GM12878 (cell line): ENCODE results near the gene ELANE. TPM values are rescaled to one million over a fixed set of nuclear protein-coding genes. Genes with fewer than 3 reads are reported as not detected.
A peak's percentile ranks its signal among the peaks of the same experiment; 100 is the strongest.

Experiments used
- ATAC-seq: fragments of 200-7000 bp; cut with Tn5 transposase; 3 replicates; pipeline ENCODE4 v1.9.1; 2020; ENCODE audit warnings: mild to moderate bottlenecking, moderate library complexity
- BruUV-seq: library from RNA; stranded (reverse); fragments of 400-500 nt; replicated peaks from 2 replicates; lab custom pipeline; 2021; lab: Mats Ljungman, UMichigan
- CTCF ChIA-PET: fragments of 300-600 bp; sonication (Branson Sonifier 250); formaldehyde crosslinking; extraction: SDS; loops from one replicate; lab custom pipeline; 2021; ENCODE audit warnings: inconsistent platforms; lab: Yijun Ruan, JAX
- POLR2A ChIA-PET: fragments of 350-600 bp; formaldehyde crosslinking; extraction: SDS; loops from one replicate; lab custom pipeline; 2021; ENCODE audit warnings: inconsistent platforms; lab: Charles Lee
- RAD21 ChIA-PET: fragments of 300-600 bp; sonication (Branson Sonifier 250); formaldehyde crosslinking; loops from one replicate; lab custom pipeline; 2023; ENCODE audit warnings: antibody characterized with exemption; ENCODE audit not compliant: unreplicated experiment; lab: Charles Lee
- SMC1A ChIA-PET: fragments of 300-600 bp; sonication (Branson Sonifier 250); formaldehyde crosslinking; loops from one replicate; lab custom pipeline; 2023; ENCODE audit not compliant: unreplicated experiment, uncharacterized antibody; lab: Charles Lee
- DNase-seq: peaks from one replicate; pipeline ENCODE4 v3.0.0-alpha.2; 2011; ENCODE audit warnings: low read depth, low spot score
- FAIRE-seq: peaks from 3 replicates; lab custom pipeline; 2011; peaks lifted over from hg19 to GRCh38; lab: Jason Lieb, UNC
- H2AFZ ChIP-seq: 2 replicates; pipeline ENCODE4 v1.6.0; 2011; ENCODE audit warnings: low read depth, low read length, control low read depth; ENCODE audit not compliant: control insufficient read depth
- H3K27ac ChIP-seq: 2 replicates; pipeline ENCODE4 v1.5.1; 2011; ENCODE audit warnings: control low read depth; ENCODE audit not compliant: control insufficient read depth, insufficient read depth
- H3K27me3 ChIP-seq, 2 experiments: replicated peaks in 1 of 2; 2 replicates each; pipeline versions ENCODE4 v1.6.0 to v1.6.1; 2011; ENCODE audit warnings: low read length in 1 of 2; ENCODE audit not compliant: control insufficient read depth in 2 of 2, insufficient read depth in 2 of 2
- H3K36me3 ChIP-seq, 2 experiments: 2 replicates each; pipeline ENCODE4 v1.5.1; 2011; ENCODE audit warnings: low read length in 1 of 2; ENCODE audit not compliant: control insufficient read depth in 2 of 2, insufficient read depth in 2 of 2
- H3K4me1 ChIP-seq: 2 replicates; pipeline ENCODE4 v1.6.1; 2011; ENCODE audit warnings: mild to moderate bottlenecking, low read length, moderate library complexity, mixed read lengths; ENCODE audit not compliant: control insufficient read depth, insufficient read depth
- H3K4me2 ChIP-seq: 2 replicates; pipeline ENCODE4 v1.6.0; 2011; ENCODE audit warnings: control low read depth; ENCODE audit not compliant: control insufficient read depth, insufficient read depth
- H3K4me3 ChIP-seq: fragments of 200-600 bp; sonication (generic); 2 replicates; pipeline ENCODE4 v1.5.1; 2016
- H3K79me2 ChIP-seq: 2 replicates; pipeline ENCODE4 v1.6.0; 2011; ENCODE audit warnings: low read length; ENCODE audit not compliant: control insufficient read depth, insufficient read depth
- H3K9ac ChIP-seq: 2 replicates; pipeline ENCODE4 v1.8.0; 2011; ENCODE audit warnings: low read length, control low read depth, mixed read lengths; ENCODE audit not compliant: control insufficient read depth, insufficient read depth
- H3K9me3 ChIP-seq: replicated peaks from 3 replicates; pipeline ENCODE4 v1.5.1; 2011; ENCODE audit warnings: mild to moderate bottlenecking, low read length; ENCODE audit not compliant: control insufficient read depth, insufficient read depth
- H4K20me1 ChIP-seq: 2 replicates; pipeline ENCODE4 v1.6.0; 2011; ENCODE audit not compliant: control insufficient read depth, insufficient read depth
- ASH2L ChIP-seq: fragments of 300-600, 200-600 bp; sonication (generic); IDR thresholded peaks from 2 replicates; pipeline ENCODE4 v1.6.1; 2017; ENCODE audit warnings: low read depth, mild to moderate bottlenecking, borderline replicate concordance
- IRF4 ChIP-seq: IDR thresholded peaks from 2 replicates; pipeline ENCODE4 v1.6.1; 2011; ENCODE audit warnings: low read depth, low read length
- NBN ChIP-seq: fragments of 450-650 bp; IDR thresholded peaks from 2 replicates; pipeline ENCODE4 v1.6.1; 2016
- POLR2A ChIP-seq: IDR thresholded peaks from 2 replicates; pipeline ENCODE4 v1.6.1; 2011; ENCODE audit warnings: low read depth, mild to moderate bottlenecking, low read length
- WGBS: methylation state at CpG from one replicate; pipeline ENCODE4 v1.1.6; 2016; ENCODE audit warnings: low lambda C conversion rate; ENCODE audit not compliant: insufficient replicate concordance, insufficient coverage; ENCODE audit errors: missing lambda C conversion rate; 5-methylcytosine and 5-hydroxymethylcytosine counted together
- in situ Hi-C: fragments of 300-500 bp; cut with MboI; formaldehyde crosslinking; loops from 9 replicates; pipeline ENCODE4 v1.14.3; 2018; ENCODE audit warnings: mixed read lengths
- intact Hi-C: fragments of 100-400 bp; cut with micrococcal nuclease; formaldehyde crosslinking; loops from one replicate; pipeline ENCODE4 v1.14.2; 2022; ENCODE audit not compliant: unreplicated experiment
- polyA plus RNA-seq, 11 experiments: library from polyadenylated mRNA; depleted of rRNA in 4 of 11; unstranded in 6 of 11; stranded (reverse) in 5 of 11; fragments of >200 nt; fragmentation: Nextera tagmentation in 4 of 11; fragmentation: Illumina TruSeq in 1 of 11; extraction: Ambion mirVana in 4 of 11; extraction: Trizol in 1 of 11; gene quantifications; 1 replicate in 1 of 11; 2 replicates in 10 of 11; pipeline versions ENCODE4 v1.2.1 to v1.2.3, GENCODE V29; 2011 to 2016; ENCODE audit warnings: inconsistent platforms in 2 of 11, missing spikeins in 2 of 11, low read depth in 1 of 11
- total RNA-seq, 4 experiments: library from RNA; depleted of rRNA in 3 of 4; stranded (reverse); fragments of >200 nt in 3 of 4; fragmentation: Illumina TruSeq in 1 of 4; extraction: Trizol in 1 of 4; gene quantifications; 2 replicates each; pipeline versions ENCODE4 v1.2.1 to v1.2.3, GENCODE V29; 2013 to 2021
- TF ChIP-seq, protein P1 (sequence below): fragments of 150-350 bp; IDR thresholded peaks from 2 replicates; pipeline ENCODE4 v1.6.1; 2016; ENCODE audit warnings: low read depth, low read length

Gene ELANE
- total and polyA plus RNA-seq, 10 of the 15 experiments (the other 5 are each of a cell fraction or from before 2014, with no cell fraction given): not detected

DNA sequence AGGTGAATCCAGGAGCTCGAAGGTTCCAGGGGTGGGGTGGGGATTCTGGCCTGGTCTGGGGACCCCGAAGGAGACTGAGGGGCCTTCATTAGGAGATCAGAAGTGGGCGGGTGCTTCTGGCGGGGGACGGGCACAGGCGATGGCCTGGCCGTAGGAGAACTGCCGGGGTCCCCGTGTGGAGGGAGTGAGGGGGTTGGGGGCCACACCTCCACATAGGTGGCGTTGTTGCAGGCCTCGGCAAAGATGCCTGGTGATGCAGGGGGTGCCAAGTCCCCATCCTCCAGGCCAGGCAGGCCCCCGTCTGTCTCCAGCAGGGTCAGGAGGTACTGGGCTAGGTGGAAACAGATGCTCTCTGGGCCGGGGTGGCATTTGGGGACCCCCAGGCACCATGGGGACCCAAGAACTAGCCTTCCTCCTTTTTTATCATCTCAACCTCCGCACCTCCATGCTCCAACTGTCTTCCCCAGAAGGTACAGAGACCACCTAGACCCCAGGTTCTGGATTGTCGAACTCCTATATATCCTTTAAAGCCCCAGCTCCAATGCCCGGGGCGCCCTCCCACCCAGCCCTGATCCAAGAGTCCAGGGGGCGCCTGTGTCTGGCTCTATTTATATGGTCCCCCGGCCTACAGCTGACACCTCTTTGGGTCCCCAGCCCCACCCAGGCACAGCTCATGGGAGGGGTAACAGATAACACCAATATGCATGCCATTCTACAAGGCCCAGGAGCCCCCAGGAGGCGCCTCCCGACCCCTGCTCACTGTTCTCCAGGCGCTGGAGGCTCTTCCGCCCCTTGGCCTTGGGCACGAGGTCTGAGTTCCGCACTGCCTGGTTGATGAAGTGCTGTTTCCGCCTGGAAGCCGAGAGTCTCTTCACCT, 49.4 kb downstream of the ELANE start:
- POLR2A ChIA-PET: no interaction called here
- WGBS: 92% methylated on average over 27 of the region's 27 CpGs
- Histone ChIP-seq H2AFZ (no peak overlapping the region), H4K20me1 (no peaks in the 10 kb centered on the region), H3K9ac (no peak overlapping the region), H3K4me2 (no peak overlapping the region), H3K4me1 (peaks cover 8% of the 10 kb centered on the region), H3K27ac (no peak overlapping the region), H3K79me2 (peaks cover 1% of the 10 kb centered on the region), H3K27me3 (no peaks in the 10 kb centered on the region), H3K4me3 (no peak overlapping the region), H3K9me3 (no peaks in the 10 kb centered on the region), H3K36me3 (peaks cover 0 to 6% of the 10 kb centered on the region in 2 experiments; a peak in 2 of 4 replicates)
- intact Hi-C loops: no loop called here
- TF ChIP-seq, protein P1, sequence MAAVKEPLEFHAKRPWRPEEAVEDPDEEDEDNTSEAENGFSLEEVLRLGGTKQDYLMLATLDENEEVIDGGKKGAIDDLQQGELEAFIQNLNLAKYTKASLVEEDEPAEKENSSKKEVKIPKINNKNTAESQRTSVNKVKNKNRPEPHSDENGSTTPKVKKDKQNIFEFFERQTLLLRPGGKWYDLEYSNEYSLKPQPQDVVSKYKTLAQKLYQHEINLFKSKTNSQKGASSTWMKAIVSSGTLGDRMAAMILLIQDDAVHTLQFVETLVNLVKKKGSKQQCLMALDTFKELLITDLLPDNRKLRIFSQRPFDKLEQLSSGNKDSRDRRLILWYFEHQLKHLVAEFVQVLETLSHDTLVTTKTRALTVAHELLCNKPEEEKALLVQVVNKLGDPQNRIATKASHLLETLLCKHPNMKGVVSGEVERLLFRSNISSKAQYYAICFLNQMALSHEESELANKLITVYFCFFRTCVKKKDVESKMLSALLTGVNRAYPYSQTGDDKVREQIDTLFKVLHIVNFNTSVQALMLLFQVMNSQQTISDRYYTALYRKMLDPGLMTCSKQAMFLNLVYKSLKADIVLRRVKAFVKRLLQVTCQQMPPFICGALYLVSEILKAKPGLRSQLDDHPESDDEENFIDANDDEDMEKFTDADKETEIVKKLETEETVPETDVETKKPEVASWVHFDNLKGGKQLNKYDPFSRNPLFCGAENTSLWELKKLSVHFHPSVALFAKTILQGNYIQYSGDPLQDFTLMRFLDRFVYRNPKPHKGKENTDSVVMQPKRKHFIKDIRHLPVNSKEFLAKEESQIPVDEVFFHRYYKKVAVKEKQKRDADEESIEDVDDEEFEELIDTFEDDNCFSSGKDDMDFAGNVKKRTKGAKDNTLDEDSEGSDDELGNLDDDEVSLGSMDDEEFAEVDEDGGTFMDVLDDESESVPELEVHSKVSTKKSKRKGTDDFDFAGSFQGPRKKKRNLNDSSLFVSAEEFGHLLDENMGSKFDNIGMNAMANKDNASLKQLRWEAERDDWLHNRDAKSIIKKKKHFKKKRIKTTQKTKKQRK: no peak
- TF ChIP-seq IRF4: no peak
- no peak for TF ChIP-seq ASH2L
- TF ChIP-seq POLR2A: peak; percentile 22; the same call in 1 of the 2 replicates
- no peak for TF ChIP-seq NBN
- DNase-seq (no peak), ATAC-seq (no peak), FAIRE-seq (no peak)
- in situ Hi-C loops: no loop called here
- CTCF ChIA-PET: no interaction called here
- BruUV-seq: no TSS peak
- RAD21 ChIA-PET: no interaction called here
- SMC1A ChIA-PET: no interaction called here
